GM21619 (cell line): ENCODE results near the gene PTPRM.

Experiments used
- ATAC-seq: cut with Tn5 transposase; IDR thresholded peaks from one replicate; pipeline ENCODE4 v1.9.1; 2021; ENCODE audit not compliant: unreplicated experiment

Gene PTPRM

DNA sequence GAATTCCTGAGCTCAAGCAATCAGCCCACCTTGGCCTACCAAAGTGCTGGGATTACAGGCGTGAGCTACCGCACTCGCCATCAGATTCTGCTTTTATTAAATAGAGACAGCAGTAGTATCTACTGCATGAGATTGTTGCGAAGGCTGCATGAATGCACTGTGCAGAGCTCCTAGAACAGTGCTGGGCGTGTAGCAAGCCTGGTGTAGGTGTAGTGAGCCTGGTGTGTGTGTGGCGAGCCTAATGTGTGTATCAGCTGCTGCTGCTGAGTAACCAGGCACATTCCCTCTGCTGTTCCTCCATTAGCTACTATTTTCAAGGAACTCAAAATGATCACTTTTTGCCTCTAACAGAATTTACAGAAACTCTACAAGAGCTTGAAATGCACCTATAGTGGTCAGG is 57.6 kb downstream of the PTPRM start:
- no peak for ATAC-seq

DNA sequence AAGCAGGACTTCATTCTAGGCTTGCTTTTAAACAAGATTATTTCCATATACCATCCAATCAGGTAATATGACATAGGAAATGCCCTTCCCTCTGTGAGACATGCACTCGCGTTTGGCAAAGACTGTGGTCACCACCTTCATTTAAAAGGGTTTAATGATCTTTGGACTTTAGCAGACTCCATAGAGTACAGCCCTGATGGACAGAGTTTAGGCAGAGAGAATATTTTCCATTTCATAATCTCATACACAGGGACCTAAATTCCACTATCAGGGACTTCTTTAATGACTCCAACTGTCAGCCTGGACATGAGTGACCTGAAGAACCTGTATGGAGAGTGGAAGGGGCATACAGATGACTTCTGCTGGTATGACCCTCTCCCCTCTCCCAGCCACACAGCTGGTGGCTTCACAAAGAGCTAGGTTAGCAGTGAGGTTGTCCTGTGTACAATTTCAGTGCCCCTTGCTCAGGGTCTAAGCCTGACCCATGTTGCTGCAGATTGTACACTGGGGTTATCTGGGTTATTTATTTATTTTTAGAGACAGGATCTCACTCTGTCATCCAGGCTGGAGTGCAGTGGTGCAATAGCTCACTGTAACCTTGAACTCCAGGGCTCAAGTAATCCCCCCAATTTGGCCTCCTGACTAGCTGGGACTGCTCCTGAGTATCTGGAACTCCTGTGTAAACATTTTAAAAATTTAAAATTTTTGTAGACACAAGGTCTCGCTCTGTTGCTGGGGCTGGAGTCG is 59.2 kb downstream of the PTPRM start:
- ATAC-seq: no peak

DNA sequence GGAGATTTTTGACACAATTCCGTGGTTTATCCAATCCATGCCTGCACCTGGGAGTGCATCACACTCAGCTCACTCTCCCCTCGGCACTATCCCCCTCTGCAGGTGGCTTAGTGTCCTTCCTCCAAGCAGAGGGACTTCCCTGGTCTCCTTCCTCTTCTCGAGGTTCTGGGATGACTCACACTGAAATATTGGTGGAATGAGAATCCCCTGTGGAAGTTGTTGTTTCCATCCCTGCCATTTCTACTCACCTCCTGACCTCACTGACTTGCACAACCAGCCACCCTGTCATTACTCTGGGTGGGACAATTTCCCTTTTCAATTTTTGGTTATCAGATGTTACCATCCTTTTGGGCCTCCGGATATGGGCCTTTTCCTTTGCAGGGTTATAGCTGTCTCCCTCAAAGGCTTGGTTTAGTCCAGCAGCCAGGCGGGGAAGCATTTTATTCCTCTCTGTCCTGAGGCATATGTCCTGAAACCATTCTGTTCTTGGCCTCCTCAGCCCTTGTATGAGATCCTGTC is 59.9 kb downstream of the PTPRM start:
- ATAC-seq: no peak

DNA sequence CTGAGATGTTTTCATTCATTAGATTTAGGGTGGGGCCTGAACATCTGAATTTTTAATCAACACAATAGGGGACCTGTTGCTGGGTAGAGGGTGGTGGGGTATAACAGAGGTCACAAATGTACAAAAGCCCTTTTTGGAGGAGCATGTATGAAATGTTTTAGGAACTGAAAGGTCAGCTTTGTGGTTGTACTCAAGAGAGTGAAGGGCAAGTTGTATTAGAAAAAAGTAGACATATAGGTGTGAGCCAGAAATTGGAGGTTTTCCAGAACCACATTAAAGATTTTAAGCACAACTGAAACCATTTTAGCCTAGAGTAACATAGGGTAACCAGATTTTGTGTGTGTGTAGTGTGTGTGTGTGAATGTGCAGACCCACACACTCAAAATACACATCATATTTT is 62.3 kb downstream of the PTPRM start:
- ATAC-seq: no peak

DNA sequence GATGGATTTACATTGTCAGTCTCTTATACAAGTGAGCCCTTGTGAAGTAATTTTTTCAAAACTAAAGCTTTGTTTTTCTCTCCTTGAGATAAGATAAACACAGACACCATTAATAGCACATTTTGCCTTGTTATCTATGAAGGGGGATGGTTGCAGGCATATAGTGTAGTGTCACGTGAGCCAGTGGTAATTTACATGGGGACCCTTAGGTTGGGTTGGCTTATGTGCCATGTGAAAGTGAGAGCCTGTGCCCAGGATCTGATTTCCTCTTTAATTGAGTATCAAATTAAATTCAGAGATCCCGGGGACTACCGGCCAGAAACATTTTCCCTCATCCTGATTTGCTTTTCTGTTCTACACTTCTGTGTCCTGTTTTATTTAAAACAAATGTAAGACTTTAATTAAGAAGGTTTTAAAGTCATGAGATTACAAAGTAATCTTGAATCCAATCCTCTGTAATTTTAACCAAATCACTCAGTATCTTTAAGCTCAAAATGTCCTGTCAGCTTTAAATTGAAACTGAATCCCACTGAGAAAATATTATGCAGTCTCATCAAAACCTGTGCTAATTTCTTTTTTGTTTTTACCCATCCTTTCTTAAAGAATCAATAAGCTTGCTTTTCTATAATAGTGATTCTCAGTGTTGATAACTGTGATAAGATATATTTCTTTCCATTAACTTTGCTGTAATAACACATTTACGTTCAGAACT is 63.8 kb downstream of the PTPRM start:
- ATAC-seq: no peak

DNA sequence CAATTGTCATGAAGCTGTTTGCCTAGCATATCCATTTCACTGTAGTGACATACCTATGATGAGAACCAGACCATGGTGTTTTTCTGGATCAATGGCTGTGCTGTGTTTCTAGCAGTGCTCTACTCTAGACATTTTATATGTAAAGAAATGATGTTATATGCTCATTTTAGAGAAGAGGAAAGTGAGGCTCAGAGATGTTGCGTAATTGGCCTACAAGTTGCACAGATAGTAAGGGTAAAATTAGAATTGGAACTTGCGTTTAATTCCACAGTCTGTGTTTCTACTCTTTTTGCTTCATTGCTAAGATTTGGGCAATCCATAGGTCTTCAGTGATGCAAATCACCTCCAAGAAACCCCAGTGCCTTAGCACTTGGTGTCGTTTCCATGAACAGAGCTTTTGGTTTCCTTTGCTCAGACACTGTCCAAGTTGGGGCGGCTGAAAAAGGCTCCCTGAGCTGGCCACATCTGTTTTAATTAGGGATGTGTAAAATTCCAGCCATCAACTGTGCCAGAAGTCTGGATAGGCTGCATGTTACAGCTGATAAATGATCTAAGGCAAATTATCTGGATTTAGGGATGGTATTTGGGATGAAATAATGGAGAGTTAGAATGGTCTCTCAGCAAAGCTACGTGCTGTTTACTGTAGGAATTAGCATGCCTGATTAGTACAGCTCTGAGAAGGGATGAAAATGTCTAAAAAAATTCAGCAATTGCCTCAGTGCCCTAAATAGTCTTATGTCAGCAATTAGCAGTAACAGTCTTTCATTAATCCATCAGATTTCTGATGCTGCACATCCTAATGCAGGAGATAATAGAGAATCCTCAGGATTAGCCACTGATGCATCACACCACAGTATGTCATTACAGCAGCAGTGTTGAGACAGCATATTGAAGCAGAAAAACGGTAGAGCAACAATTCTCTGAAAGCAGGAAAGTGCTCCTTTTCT is 65.3 kb downstream of the PTPRM start:
- no peak for ATAC-seq

DNA sequence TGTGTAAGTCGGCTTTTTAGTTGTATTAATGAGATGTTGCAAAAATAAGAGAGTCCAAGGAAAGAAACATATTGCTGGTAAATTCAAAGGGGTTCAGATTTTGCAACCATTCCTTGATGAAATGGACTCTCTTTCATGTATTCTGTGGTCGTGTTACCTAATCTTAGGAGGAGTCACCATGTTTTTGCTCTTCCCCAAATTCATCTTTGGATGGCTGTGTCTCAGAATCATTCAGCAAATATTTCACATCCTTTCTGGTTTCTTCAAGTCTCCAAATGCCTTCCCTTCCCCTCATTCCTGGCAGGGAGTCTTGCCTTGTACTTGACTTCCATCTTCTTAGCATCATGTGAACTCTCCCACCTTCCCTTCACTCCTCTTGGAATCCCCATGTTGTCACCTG is 66.1 kb downstream of the PTPRM start:
- no peak for ATAC-seq

DNA sequence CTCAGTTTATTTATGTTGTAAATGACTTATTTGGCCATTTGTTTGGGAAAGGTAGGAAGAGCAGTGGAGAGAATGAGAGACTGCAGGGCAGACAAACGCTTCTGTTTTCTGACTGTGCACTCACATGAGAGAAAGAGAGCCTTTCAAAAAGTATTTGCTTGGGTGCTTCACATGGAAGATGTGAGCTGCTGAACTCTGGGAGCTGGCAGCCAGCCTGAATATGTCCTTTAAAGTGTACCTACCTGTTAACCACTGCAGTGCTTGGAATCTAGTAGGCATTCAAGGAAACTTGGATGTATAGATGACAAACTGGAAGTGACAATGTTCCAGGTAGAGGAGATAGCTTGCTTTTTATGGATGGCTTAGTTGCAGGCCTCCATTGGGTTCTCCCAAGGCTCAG is 68.8 kb downstream of the PTPRM start:
- ATAC-seq: no peak

DNA sequence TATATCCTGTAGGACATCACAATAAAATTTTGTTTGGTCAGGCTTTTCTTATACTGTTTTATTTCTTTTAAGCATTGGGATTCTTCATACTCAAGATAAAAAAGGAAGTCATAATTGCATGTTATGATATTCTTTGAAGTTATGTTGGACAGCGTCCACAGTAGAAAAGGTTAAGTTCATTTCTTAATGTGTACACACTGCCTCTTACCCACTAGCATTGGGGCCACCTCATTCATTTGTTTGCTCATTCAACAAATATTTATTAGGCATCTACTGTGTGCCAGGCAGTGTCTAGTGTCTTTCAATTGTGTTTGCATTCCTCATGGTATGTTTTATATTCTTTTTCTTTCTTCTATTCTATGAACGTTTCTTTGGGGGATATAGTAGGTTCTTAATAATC is 70.2 kb downstream of the PTPRM start:
- no peak for ATAC-seq

DNA sequence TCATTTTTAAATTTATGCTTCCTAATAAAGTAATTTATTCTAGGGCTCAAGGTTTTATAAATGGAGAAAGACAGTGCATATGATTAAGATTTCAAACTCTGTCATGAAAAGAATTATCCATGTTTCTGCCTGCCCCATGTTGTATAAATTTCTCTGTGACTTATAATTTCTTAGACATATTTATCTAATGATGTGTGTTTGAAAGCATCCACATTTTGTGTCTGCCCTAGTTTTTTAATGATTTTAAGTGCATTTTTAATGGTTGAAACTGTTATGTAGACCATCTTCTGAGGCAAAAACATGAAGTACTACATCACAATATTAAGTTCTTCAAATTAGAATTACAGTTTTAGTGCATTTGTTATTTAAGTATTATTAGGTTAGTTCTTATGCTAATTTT is 71.2 kb downstream of the PTPRM start:
- no peak for ATAC-seq

DNA sequence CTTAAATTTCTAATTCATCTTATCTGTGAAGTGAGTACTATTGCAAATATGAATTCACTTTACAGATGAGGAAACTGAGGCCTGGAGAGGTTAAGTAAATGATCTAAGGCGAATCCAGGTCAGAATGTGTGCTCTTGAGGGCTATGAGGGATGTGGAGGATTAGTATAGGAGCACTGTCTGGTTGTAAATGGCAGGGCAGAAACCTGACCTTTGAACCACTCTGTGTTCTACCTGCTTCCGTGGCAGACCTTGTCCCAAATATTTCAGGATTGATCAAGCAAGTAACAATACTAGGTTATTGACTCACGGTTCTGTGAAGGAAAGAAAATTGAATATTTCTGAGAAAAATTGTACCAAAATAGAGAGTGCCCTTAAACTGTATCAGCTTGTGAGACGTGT is 74.7 kb downstream of the PTPRM start:
- ATAC-seq: no peak

DNA sequence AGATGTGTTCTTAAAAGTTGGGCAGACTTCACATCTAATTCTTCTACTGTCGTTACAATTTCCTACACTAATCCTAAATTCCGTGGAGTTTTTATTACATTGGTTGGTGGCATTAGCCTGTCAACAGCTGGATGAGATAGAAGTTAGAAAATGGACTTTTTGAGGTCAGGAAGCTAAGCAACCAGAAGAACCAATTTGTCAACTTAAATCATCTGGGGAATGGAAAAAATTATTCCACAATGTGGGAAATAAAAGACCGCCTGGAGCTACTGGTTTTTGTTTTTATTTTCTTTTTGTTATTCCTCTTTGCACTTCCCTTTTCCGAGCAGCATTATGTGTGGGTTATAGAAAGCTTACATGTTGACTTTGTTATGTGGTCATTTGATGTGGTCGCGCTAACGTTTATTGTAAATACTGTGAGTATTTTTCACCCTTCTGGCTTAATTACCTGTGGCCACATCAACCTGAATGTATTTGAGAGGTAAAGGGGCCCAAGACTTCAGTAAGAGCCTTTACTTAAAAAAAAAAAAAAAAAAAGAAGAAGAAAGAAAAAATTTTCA is 75.3 kb downstream of the PTPRM start:
- ATAC-seq: no peak

DNA sequence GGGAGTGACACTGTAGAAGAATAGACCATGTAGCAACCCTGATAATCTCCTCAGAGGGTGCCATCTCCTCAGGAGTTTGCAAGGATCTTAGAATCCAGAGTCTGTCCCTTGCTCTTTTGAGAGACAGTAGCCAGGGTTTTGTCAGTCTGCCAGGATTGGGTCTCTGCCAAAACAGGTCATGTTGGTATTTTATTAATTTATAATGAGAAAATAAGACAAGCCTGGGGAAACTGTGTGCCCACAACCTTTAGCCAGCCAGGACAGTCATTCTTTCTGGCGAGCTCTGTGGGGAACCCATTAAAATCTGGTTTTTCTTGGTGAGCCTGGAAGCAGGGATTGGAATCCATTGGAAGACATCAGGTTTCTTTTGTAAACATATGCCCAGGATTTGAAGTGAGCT is 78.6 kb downstream of the PTPRM start:
- no peak for ATAC-seq

DNA sequence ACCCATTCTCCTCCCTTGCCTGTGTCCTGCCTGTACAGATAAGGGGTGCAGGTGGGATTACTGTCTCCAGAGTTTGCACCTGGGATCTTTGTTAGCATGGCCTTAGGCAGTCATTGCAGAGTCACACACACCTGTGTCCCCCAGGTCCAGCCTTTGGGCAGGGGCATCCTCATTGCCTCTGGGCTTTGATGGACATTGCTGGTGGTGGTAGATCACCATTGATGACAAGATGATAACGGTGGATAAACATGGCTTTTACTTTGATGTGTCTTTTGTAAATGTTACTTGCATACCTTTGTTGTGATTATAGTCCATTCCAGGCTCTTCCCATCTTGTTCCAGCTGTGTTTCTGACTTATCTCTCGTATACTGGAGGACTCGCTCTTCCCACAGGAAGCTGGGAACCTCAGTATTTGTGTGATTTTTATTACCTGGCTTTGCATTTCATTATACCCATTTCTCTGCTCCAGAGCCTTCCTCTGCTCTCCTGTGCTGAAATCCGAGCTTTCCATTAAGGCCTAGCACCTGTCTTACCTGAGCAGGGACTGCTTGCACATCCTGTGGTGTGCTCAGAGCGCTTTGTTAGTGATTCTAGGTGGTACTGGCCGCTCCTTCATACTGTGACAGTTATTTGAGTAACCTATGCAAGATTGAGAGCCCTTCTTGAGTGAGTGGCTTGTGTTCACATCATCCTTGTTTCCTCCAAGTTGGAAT is 79.2 kb downstream of the PTPRM start:
- no peak for ATAC-seq

DNA sequence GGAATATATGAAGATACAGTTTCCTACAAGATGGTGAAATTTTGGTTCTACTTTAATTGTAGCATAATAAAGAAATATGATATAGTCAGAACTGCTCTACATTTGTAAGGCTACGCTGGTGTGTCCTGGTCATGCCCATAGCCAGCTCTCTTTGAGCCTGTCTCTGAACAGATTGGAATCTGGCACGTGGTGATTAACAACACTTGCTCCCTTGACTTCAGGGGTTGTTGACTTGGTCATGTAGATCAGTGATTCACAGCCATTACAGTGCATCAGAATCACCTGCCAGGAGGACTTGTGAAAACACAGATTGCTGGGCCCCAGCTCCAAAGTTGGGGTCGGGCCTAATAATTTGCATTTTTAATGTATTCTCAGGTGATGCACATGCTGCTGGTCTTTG is 80.4 kb downstream of the PTPRM start:
- ATAC-seq: no peak

DNA sequence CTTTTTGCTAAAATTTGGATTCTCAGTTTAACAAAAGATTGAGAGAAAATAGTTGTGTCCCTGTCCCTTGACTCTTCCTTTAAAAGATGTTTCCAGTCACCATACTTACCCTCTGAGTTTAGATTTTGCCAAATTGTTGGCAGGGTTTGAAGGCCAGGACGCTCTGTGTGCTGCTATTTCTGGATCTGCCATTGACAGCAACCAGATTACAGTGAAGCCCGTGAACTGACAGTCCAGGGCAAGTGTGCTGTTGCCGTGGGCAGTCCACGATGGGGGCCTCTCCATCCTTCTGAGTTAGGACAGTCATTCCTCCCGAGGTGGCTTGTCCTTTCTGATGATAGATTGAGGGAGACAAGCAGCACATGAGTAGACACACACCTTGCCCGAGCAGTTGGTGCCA is 89.9 kb downstream of the PTPRM start:
- no peak for ATAC-seq

DNA sequence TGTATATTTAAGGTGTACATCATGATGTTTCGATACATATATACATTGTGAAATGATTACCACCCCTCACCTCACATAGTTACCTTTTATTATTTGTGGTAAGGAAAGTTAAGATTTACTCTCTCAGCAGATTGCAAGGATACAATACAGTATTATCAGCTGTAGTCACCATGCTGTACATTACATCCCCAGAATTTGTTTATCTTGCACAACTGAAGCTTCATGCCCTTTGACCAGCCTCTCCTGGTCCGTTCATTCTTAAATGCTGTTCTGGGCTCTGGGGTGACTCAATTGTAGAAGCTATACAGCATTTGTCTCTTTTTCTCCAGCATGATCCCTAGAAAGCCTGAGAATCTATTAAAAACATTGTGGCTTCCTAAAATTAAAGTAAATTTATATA is 90.8 kb downstream of the PTPRM start:
- ATAC-seq: no peak

DNA sequence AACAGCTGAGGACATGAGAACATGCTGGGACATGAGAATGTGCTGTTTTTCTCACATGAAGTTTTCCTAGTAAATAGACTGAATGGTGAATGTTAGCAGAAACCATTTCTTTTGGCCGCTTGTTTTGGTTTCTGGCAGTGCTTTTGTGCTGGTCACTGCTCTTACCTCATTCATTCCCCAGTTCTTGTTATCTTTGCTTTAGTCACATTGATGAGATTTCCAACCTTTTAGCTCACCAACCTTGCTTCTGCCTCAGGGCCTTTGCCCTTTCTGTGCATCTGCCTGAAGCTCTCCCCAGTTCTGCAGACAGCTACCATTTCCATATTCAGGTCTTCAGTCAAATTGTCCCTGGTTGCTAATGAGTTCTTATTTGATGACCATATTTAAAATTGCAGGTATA is 91.6 kb downstream of the PTPRM start:
- no peak for ATAC-seq

DNA sequence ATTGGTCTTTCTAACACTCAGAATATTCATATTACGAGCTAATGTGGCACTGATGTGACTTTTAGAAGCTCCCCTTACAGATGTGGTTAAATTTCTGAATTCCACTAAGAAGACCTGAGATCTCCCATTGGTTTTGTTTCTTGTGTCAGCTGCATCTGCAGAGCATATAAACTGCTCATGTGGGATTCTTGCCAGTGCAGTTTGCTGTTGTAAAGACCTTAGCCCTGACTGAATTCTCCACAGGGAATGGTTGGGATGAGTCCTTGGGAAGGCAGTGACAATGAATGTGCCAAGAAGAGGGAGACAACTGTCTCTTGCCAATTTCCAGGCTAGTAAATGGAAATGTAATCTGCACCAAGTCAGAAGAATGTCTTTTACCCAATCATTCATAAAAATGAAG is 94.1 kb downstream of the PTPRM start:
- ATAC-seq: no peak

DNA sequence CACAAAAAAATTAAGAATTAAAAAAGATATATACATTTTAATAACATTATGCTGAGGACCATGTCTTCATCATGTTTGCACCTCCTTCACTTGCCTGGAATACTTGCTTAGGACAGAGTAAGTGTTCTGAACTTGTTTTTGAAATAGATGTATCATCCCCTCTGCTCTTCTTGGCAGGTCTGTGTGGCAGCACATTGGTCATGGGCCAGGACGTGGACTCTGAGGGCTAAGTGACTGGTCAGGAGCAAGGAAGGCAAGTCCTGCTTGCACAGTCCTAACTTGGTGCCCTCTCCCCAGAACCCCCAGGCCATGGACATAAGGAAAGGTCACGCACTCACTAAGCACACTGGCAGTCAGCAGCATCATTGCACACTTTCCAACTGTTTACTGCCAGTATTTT is 95.8 kb downstream of the PTPRM start:
- ATAC-seq: no peak
